ENCODE measurements around the gene CWF19L1. TPM values are rescaled to one million over a fixed set of nuclear protein-coding genes. Genes with fewer than 3 reads are reported as not detected.
A peak's percentile ranks its signal among the peaks of the same experiment; 100 is the strongest.
"Not testable (repeated sequence)": the region's sequence is repeated elsewhere in the genome, so short reads cannot be mapped to it uniquely, and the experiment has no call there.

CWF19L1 gene
- total RNA-seq, 1 experiment from 2014 or later, result 38.0 TPM

DNA sequence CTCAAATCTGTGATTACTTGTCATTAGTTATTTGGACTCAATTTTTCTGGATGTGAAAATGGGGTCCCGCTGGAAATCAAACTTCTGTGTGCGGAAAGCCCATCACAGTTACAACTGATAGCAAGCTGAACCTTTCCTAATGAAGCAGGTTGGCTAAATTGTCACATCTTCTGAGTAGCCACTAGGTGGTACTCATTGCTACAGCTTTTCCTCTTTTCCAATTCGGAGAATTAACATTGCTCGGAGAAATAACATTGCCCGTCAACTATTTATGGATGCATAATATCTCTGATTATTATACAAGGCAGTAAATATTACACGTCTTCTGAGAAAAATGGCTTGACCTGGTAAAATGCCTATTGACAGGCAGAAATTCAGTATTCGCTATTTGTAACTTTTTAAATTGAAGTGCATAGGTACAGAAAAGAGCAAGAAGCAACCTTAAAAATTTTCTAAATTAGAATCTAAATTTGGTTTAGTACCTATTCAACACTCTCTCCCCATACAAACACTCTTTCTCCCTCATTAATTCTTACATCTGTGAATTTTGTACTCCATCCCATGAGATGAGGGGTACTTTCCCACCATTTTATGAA is 36.4 kb upstream of the CWF19L1 start:
- no peak overlapping the region for H2AK5ac ChIP-seq (ENCODE audit: insufficient read length, low read length)
- no peak overlapping the region for H2BK120ac ChIP-seq (ENCODE audit: low read depth, low read length, poor library complexity, severe bottlenecking)
- H3K9me3 ChIP-seq (ENCODE audit: control insufficient read depth, low read depth, low read length), result no peaks in the 10 kb centered on the region
- peaks cover 16 to 19% of the 10 kb centered on the region in 2 experiments for H3K9me3 Mint-ChIP-seq
- no peak overlapping the region for H3K56ac ChIP-seq (ENCODE audit: insufficient read length, low read depth, low read length)
- H3T11ph ChIP-seq (ENCODE audit: low read length), result no peak overlapping the region
- H3K23me2 ChIP-seq (ENCODE audit: insufficient read length, low read depth, low read length, poor library complexity, severe bottlenecking), result no peaks in the 10 kb centered on the region
- no peak overlapping the region for H3K4me3 Mint-ChIP-seq
- no peak overlapping the region for H3K4me2 ChIP-seq (ENCODE audit: insufficient read depth, insufficient read length, low read length)
- no peak overlapping the region for H3K18ac ChIP-seq (ENCODE audit: insufficient read length, low read depth, low read length)
- no peak overlapping the region for H2AFZ ChIP-seq (ENCODE audit: low read length)
- no peak overlapping the region for H3K27ac Mint-ChIP-seq
- H3K4ac ChIP-seq (ENCODE audit: low read depth, low read length), result no peak overlapping the region
- no peak overlapping the region for H2BK5ac ChIP-seq (ENCODE audit: insufficient read length, low read length)
- no peak overlapping the region for H2BK15ac ChIP-seq (ENCODE audit: low read depth, low read length)
- no peak for DNase-seq
- H3K4me1 Mint-ChIP-seq, result peaks cover 24 to 30% of the 10 kb centered on the region in 2 experiments
- H2BK20ac ChIP-seq (ENCODE audit: low read depth, low read length, poor library complexity, severe bottlenecking), result no peak overlapping the region
- H4K8ac ChIP-seq (replicated peaks; ENCODE audit: insufficient read length, low read depth, low read length), result no peak overlapping the region
- H3K79me2 ChIP-seq (ENCODE audit: insufficient read depth, low read length), result no peaks in the 10 kb centered on the region
- H2BK12ac ChIP-seq (ENCODE audit: insufficient read length, low read depth, low read length), result no peak overlapping the region
- peak; percentile 74 for TF ChIP-seq CTCF (conservative IDR thresholded peaks at IDR 0.05)
- no peak overlapping the region for H4K5ac ChIP-seq (ENCODE audit: insufficient read length, low read depth, low read length)
- peaks cover 3 to 10% (median 6%) of the 10 kb centered on the region in 3 experiments; a peak in 6 of 7 replicates for H3K36me3 Mint-ChIP-seq (ENCODE audit: insufficient read depth in 1 of 3, low read depth in 3 of 3)
- peaks cover 2% of the 10 kb centered on the region for H4K20me1 ChIP-seq (ENCODE audit: control insufficient read depth, insufficient read depth, insufficient read length)
- peaks cover 32% of the 10 kb centered on the region for H3K27me3 Mint-ChIP-seq (ENCODE audit: low read depth)
- H3K27ac ChIP-seq (ENCODE audit: insufficient read length, low read depth, low read length), result no peak overlapping the region
- H3K14ac ChIP-seq (ENCODE audit: insufficient read depth, low read length), result no peak overlapping the region
- H3K27me3 ChIP-seq (ENCODE audit: insufficient read depth, low read length), result no peaks in the 10 kb centered on the region
- no peak overlapping the region for H3K9ac ChIP-seq (ENCODE audit: extremely low read depth, insufficient read length, low read length)
- no peak overlapping the region for H4K91ac ChIP-seq (ENCODE audit: insufficient read length, low read depth, low read length)
- peaks cover 3% of the 10 kb centered on the region; the same call in 1 of the 2 replicates for H3K4me1 ChIP-seq (ENCODE audit: insufficient read depth, low read length)
- no peak overlapping the region for H3K23ac ChIP-seq (ENCODE audit: insufficient read length, low read depth, low read length)
- no CpG with 5 or more reads among the region's 7 CpGs for WGBS (ENCODE audit: extremely low coverage, insufficient read length, low lambda C conversion rate)
- no peaks in the 10 kb centered on the region for H3K79me1 ChIP-seq (ENCODE audit: insufficient read depth, low read depth, low read length, poor library complexity, severe bottlenecking)

- H3K9me3 ChIP-seq (ENCODE audit: control insufficient read depth, low read depth, low read length); H2BK12ac ChIP-seq (ENCODE audit: insufficient read length, low read depth, low read length); H4K8ac ChIP-seq (replicated peaks; ENCODE audit: insufficient read length, low read depth, low read length); H3K23me2 ChIP-seq (ENCODE audit: insufficient read length, low read depth, low read length, poor library complexity, severe bottlenecking); H3K56ac ChIP-seq (ENCODE audit: insufficient read length, low read depth, low read length); H2BK5ac ChIP-seq (ENCODE audit: insufficient read length, low read length); H2BK120ac ChIP-seq (ENCODE audit: low read depth, low read length, poor library complexity, severe bottlenecking); H3K4me2 ChIP-seq (ENCODE audit: insufficient read depth, insufficient read length, low read length); H3K18ac ChIP-seq (ENCODE audit: insufficient read length, low read depth, low read length); H2BK15ac ChIP-seq (ENCODE audit: low read depth, low read length); H3K23ac ChIP-seq (ENCODE audit: insufficient read length, low read depth, low read length); H3K4ac ChIP-seq (ENCODE audit: low read depth, low read length); H3K36me3 Mint-ChIP-seq (ENCODE audit: insufficient read depth in 1 of 3, low read depth in 3 of 3); H3K79me2 ChIP-seq (ENCODE audit: insufficient read depth, low read length); H4K91ac ChIP-seq (ENCODE audit: insufficient read length, low read depth, low read length); H3K27me3 ChIP-seq (ENCODE audit: insufficient read depth, low read length); H3T11ph ChIP-seq (ENCODE audit: low read length); H3K4me1 ChIP-seq (ENCODE audit: insufficient read depth, low read length); H4K20me1 ChIP-seq (ENCODE audit: control insufficient read depth, insufficient read depth, insufficient read length); H2AK5ac ChIP-seq (ENCODE audit: insufficient read length, low read length); H3K79me1 ChIP-seq (ENCODE audit: insufficient read depth, low read depth, low read length, poor library complexity, severe bottlenecking); H2BK20ac ChIP-seq (ENCODE audit: low read depth, low read length, poor library complexity, severe bottlenecking); H4K5ac ChIP-seq (ENCODE audit: insufficient read length, low read depth, low read length); H3K27ac ChIP-seq (ENCODE audit: insufficient read length, low read depth, low read length); H3K14ac ChIP-seq (ENCODE audit: insufficient read depth, low read length); H2AFZ ChIP-seq (ENCODE audit: low read length); H3K9ac ChIP-seq (ENCODE audit: extremely low read depth, insufficient read length, low read length): not testable (repeated sequence)
- peaks cover 16 to 19% of the 10 kb centered on the region in 2 experiments for H3K9me3 Mint-ChIP-seq
- DNase-seq, result peak; percentile 76
- peak overlapping the region; percentile 42 to 86 (median 83) for H3K27ac Mint-ChIP-seq
- peak overlapping the region; percentile 1 to 6; a peak in 3 of 5 replicates for H3K4me3 Mint-ChIP-seq
- WGBS (ENCODE audit: extremely low coverage, insufficient read length, low lambda C conversion rate), result no CpG with 5 or more reads among the region's 5 CpGs
- H3K4me1 Mint-ChIP-seq, result peaks cover 24 to 33% of the 10 kb centered on the region in 2 experiments
- peaks cover 35% of the 10 kb centered on the region for H3K27me3 Mint-ChIP-seq (ENCODE audit: low read depth)
Observed at GRCh38 chr10:100301123-100301522, 33.7 kb upstream of the CWF19L1 start.
